K562 (cell line): ENCODE data around the gene AHI1. TPM values are rescaled to one million over a fixed set of nuclear protein-coding genes. Genes with fewer than 3 reads are reported as not detected.

Experiments
- ATAC-seq: fragments of 200-7000 bp; cut with Tn5 transposase; 3 replicates; pipeline ENCODE4 v1.9.1; 2020; ENCODE audit warnings: moderate library complexity
- BruUV-seq: library from RNA; stranded (reverse); fragments of 400-500 nt; replicated peaks from 2 replicates; lab custom pipeline; 2021; lab: Mats Ljungman, UMichigan
- CTCF ChIA-PET: fragments of 300-600 bp; formaldehyde crosslinking; extraction: SDS; loops from one replicate; lab custom pipeline; 2021; ENCODE audit warnings: low intra/inter-chr PET ratio; lab: Yijun Ruan, JAX
- POLR2A ChIA-PET: fragments of 300-600, 350-650 bp; sonication (Branson Sonifier 250); formaldehyde crosslinking; extraction: SDS; loops from one replicate; lab custom pipeline; 2021; ENCODE audit warnings: antibody characterized with exemption, inconsistent platforms; lab: Yijun Ruan, JAX
- DNase-seq, 4 experiments: peaks; one replicate each; pipeline versions ENCODE4 v3.0.0 to v3.0.0-alpha.2; 2011 to 2018; ENCODE audit warnings: low spot score in 3 of 4, mixed read lengths in 3 of 4; ENCODE audit errors: extremely low read depth in 1 of 4
- FAIRE-seq: peaks from 2 replicates; lab custom pipeline; 2011; peaks lifted over from hg19 to GRCh38; lab: Jason Lieb, UNC
- H2AFZ ChIP-seq: 2 replicates; pipeline ENCODE4 v1.6.0; 2011; ENCODE audit warnings: low read depth, low read length, control low read depth, inconsistent platforms
- H3K27ac ChIP-seq: fragments of 200-600 bp; 3 replicates; pipeline ENCODE4 v1.8.0; 2011; ENCODE audit warnings: low read depth, mild to moderate bottlenecking, control low read depth, inconsistent platforms, low read length, moderate library complexity, mixed read lengths; ENCODE audit errors: extremely low read depth
- H3K27me3 ChIP-seq, 2 experiments: fragments of 300-600 bp in 1 of 2; 2 replicates in 1 of 2; 3 replicates in 1 of 2; pipeline versions ENCODE4 v1.6.0 to v1.8.0; 2011; ENCODE audit warnings: inconsistent platforms in 2 of 2, low read length in 2 of 2, mild to moderate bottlenecking in 1 of 2, mixed read lengths in 1 of 2, moderate library complexity in 1 of 2; ENCODE audit not compliant: control insufficient read depth in 2 of 2, insufficient read depth in 2 of 2
- H3K36me3 ChIP-seq: fragments of 300-600 bp; 3 replicates; pipeline ENCODE4 v1.8.0; 2011; ENCODE audit warnings: mild to moderate bottlenecking, low read length, inconsistent platforms; ENCODE audit not compliant: control insufficient read depth, insufficient read depth
- H3K4me1 ChIP-seq, 2 experiments: fragments of 200-600 bp in 1 of 2; replicated peaks in 1 of 2; 2 replicates in 1 of 2; 3 replicates in 1 of 2; pipeline versions ENCODE4 v1.5.1 to v1.8.0; 2011; ENCODE audit warnings: inconsistent platforms in 2 of 2, low read length in 2 of 2, mild to moderate bottlenecking in 1 of 2, mixed read lengths in 1 of 2, moderate library complexity in 1 of 2; ENCODE audit not compliant: control insufficient read depth in 2 of 2, insufficient read depth in 2 of 2
- H3K4me2 ChIP-seq: 2 replicates; pipeline ENCODE4 v1.6.1; 2011; ENCODE audit warnings: low read length, control low read depth, inconsistent platforms, mixed read lengths; ENCODE audit not compliant: insufficient read depth
- H3K4me3 ChIP-seq: fragments of 200-600 bp; sonication (generic), shearing (Covaris generic); 2 replicates; pipeline ENCODE4 v1.5.1; 2016; ENCODE audit warnings: control low read depth, inconsistent platforms
- H3K79me2 ChIP-seq: fragments of 200-600 bp; 3 replicates; pipeline ENCODE4 v1.8.0; 2011; ENCODE audit warnings: low read length, inconsistent platforms; ENCODE audit not compliant: control insufficient read depth, insufficient read depth
- H3K9ac ChIP-seq, 2 experiments: 2 replicates each; pipeline versions ENCODE4 v1.6.0 to v1.6.1; 2011; ENCODE audit warnings: low read depth in 2 of 2, low read length in 2 of 2, control low read depth in 1 of 2, inconsistent platforms in 1 of 2, mild to moderate bottlenecking in 1 of 2, mixed read lengths in 1 of 2; ENCODE audit not compliant: insufficient read depth in 1 of 2
- H3K9me1 ChIP-seq: one replicate; pipeline ENCODE4 v1.6.0; 2011; ENCODE audit warnings: inconsistent platforms, mild to moderate bottlenecking, low read length, moderate library complexity; ENCODE audit not compliant: control insufficient read depth, insufficient read depth
- H3K9me3 ChIP-seq: replicated peaks from 2 replicates; pipeline ENCODE4 v1.5.1; 2011; ENCODE audit warnings: low read depth, low read length, inconsistent platforms; ENCODE audit not compliant: control insufficient read depth, insufficient read depth
- H4K20me1 ChIP-seq: replicated peaks from 2 replicates; pipeline ENCODE4 v1.6.1; 2011; ENCODE audit warnings: low read length, inconsistent platforms, mixed read lengths; ENCODE audit not compliant: control insufficient read depth, insufficient read depth
- CTBP1 ChIP-seq: fragments of 450-650 bp; IDR thresholded peaks from 2 replicates; pipeline ENCODE4 v1.6.1; 2016; ENCODE audit warnings: borderline replicate concordance
- EP300 ChIP-seq: IDR thresholded peaks from 2 replicates; pipeline ENCODE4 v1.6.1; 2012; ENCODE audit warnings: low read length, improper control_type of control experiment
- GATA2 ChIP-seq: sonication (generic); formaldehyde crosslinking; IDR thresholded peaks from 2 replicates; pipeline ENCODE4 v1.4.0; 2020; ENCODE audit warnings: mild to moderate bottlenecking, missing genetic modification reagents
- HDGF ChIP-seq: fragments of 450-650 bp; IDR thresholded peaks from 2 replicates; pipeline ENCODE4 v1.6.1; 2016
- PHF8 ChIP-seq: fragments of 200-600 bp; sonication (generic); IDR thresholded peaks from 2 replicates; pipeline ENCODE4 v1.6.1; 2012; ENCODE audit warnings: mixed run types, mild to moderate bottlenecking, inconsistent platforms, low read length, moderate library complexity, borderline replicate concordance
- PTRF ChIP-seq: fragments of 450-650 bp; IDR thresholded peaks from 2 replicates; pipeline ENCODE4 v1.6.1; 2016; ENCODE audit warnings: mild to moderate bottlenecking, missing genetic modification characterization, missing compliant biosample characterization
- PYGO2 ChIP-seq: fragments of 450-650 bp; IDR thresholded peaks from 2 replicates; pipeline ENCODE4 v1.6.1; 2016; ENCODE audit warnings: mild to moderate bottlenecking, missing genetic modification characterization, moderate library complexity, missing compliant biosample characterization
- RAD51 ChIP-seq: fragments of 450-650 bp; IDR thresholded peaks from 2 replicates; pipeline ENCODE4 v1.7.1; 2016; ENCODE audit warnings: low read depth, mild to moderate bottlenecking, borderline replicate concordance
- SRSF7 ChIP-seq: fragments of 200-400 bp; formaldehyde crosslinking; optimal IDR thresholded peaks from 2 replicates; pipeline ENCODE3; 2017; ENCODE audit warnings: mild to moderate bottlenecking, low read depth, low read length
- TBP ChIP-seq: optimal IDR thresholded peaks from 2 replicates; pipeline ENCODE3; 2011; ENCODE audit warnings: low read depth, low read length, improper control_type of control experiment
- ZC3H8 ChIP-seq: fragments of 450-650 bp; IDR thresholded peaks from 2 replicates; pipeline ENCODE4 v1.6.1; 2017
- ZKSCAN3 ChIP-seq: fragments of 250-450 bp; sonication (Bioruptor Pico); IDR thresholded peaks from 2 replicates; pipeline ENCODE4 v1.4.0; 2020
- ZNF707 ChIP-seq: fragments of 250-450 bp; sonication (Bioruptor Pico); conservative IDR thresholded peaks from 2 replicates; pipeline ENCODE4 v1.8.0; 2022; ENCODE audit warnings: inconsistent platforms, mild to moderate bottlenecking, moderate library complexity
- ZNF830 ChIP-seq: fragments of 250-450 bp; sonication (Bioruptor Pico); IDR thresholded peaks from 2 replicates; pipeline ENCODE4 v1.5.0; 2021; ENCODE audit warnings: mild to moderate bottlenecking
- WGBS: fragments of 100-300 bp; shearing (Covaris generic); methylation state at CpG from one replicate; pipeline ENCODE4 v1.1.6; 2016; ENCODE audit warnings: low coverage, mixed read lengths; ENCODE audit not compliant: insufficient coverage; ENCODE audit errors: missing lambda C conversion rate; 5-methylcytosine and 5-hydroxymethylcytosine counted together
- in situ Hi-C: fragments of 300-500 bp; cut with MboI; formaldehyde crosslinking; loops from 4 replicates; pipeline ENCODE4 v1.15.0; 2018; ENCODE audit warnings: inconsistent platforms, mixed read lengths
- intact Hi-C: fragments of 100-400 bp; cut with micrococcal nuclease; formaldehyde crosslinking; loops from 2 replicates; pipeline ENCODE4 v1.14.2; 2022
- polyA plus RNA-seq, 8 experiments: library from polyadenylated mRNA; depleted of rRNA in 4 of 8; stranded (reverse) in 5 of 8; unstranded in 3 of 8; fragments of >200 nt; fragmentation: Nextera tagmentation in 2 of 8; fragmentation: Illumina TruSeq in 1 of 8; extraction: Ambion mirVana in 2 of 8; extraction: Trizol in 1 of 8; gene quantifications; 2 replicates each; pipeline versions ENCODE4 v1.2.1 to v1.2.3, GENCODE V29; 2011 to 2014; ENCODE audit warnings: inconsistent platforms in 1 of 8, missing spikeins in 1 of 8
- total RNA-seq, 7 experiments: library from RNA; depleted of rRNA in 6 of 7; stranded (reverse); fragments of >200 nt in 6 of 7; fragmentation: Illumina TruSeq in 2 of 7; extraction: Trizol in 2 of 7; gene quantifications; 2 replicates each; pipeline versions ENCODE4 v1.2.1 to v1.2.3, GENCODE V29; 2011 to 2021; ENCODE audit warnings: low replicate concordance in 1 of 7
- TF ChIP-seq, protein P1 (sequence below): fragments of 200-800 bp; sonication (Bioruptor generic); IDR thresholded peaks from 2 replicates; pipeline ENCODE4 v1.6.1; 2017; ENCODE audit warnings: missing genetic modification characterization, missing compliant biosample characterization
- TF ChIP-seq, protein P2 (sequence below): fragments of 450-650 bp; IDR thresholded peaks from 2 replicates; pipeline ENCODE4 v1.6.1; 2016; ENCODE audit warnings: mild to moderate bottlenecking
- TF ChIP-seq, protein P3 (sequence below): fragments of 450-650 bp; conservative IDR thresholded peaks from 2 replicates; pipeline ENCODE4 v1.6.1; 2016; ENCODE audit warnings: missing genetic modification characterization, low read depth, mild to moderate bottlenecking, missing compliant biosample characterization, moderate library complexity

Gene AHI1
- total and polyA plus RNA-seq, 9 of the 15 experiments (the other 6 are each of a cell fraction or from before 2014, with no cell fraction given) = 24.7 to 54.9 (median 32.2) TPM

DNA sequence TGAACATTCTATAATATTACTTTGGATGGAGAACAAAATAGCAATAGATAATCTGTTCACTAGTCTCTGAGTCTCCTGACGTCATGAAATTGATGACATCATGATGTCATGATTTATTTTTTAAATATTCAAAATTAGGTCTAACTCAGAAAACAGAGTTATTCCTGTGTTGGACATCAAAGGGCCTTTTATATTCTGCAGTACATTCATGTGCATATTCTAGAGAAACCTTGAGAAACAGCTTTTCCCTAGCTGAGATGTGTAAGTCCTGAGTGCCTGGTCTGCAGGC is 263.1 kb downstream of the AHI1 start (continued):
- no peak for TF ChIP-seq ZKSCAN3 (CRISPR knock-in tag)
- TF ChIP-seq ZNF707 (CRISPR knock-in tag) = no peak
- no peak for TF ChIP-seq SRSF7
- TF ChIP-seq GATA2 (CRISPR knock-in tag) = no peak
- TF ChIP-seq, all 486 proteins: peak for 4

DNA sequence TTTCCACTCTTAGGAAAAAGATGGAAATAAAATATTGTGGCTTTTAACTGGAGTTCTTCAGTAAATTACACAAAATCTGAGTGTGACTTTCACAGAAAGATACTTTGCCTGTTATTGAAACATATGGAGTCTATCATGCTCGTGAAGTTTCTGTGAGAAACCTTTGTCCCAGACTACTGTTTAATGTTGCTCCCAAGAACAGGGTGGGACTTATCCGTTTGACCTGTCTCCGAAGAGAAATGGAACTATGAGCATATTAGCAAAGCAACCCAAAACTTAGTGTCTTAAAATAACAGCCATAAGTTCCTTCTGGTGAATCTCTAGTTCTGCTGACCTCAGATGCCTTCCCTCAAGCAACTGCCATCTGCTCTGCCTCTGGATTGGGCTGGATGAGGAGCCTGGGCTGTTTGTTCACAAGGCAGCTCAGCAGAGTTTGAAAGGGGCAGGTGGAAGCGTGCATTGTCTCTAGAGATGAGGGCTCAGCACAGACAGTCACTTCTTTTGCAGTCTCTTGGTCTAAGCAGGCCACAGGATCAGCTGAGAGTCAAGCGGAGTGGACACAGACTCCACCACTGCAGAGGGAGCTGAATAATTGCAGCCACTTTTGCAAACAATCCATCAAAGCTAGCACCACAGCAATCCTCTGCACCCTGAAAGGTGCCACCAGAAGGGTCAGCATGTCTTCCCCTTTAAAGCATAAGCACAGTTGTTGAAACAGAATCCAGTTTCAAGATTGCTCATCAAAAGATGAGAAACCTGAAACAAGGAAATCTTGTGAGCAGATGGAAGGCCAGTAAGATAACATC is 263.7 kb downstream of the AHI1 start:
- BruUV-seq = no TSS peak
- Histone ChIP-seq H3K4me1 (peaks cover 17 to 41% of the 10 kb centered on the region in 2 experiments), H3K4me2 (no peak overlapping the region), H3K27ac (peak overlapping the region; percentile 31; the same call in 1 of the 3 replicates), H4K20me1 (no peaks in the 10 kb centered on the region), H3K9me1 (no peaks in the 10 kb centered on the region), H3K9ac (peak overlapping the region in 1 of 2 experiments; percentile 80; a peak in 1 of 4 replicates), H3K9me3 (no peaks in the 10 kb centered on the region), H3K36me3 (no peaks in the 10 kb centered on the region), H3K4me3 (no peak overlapping the region), H3K27me3 (no peaks in the 10 kb centered on the region), H2AFZ (peak overlapping the region; percentile 86), H3K79me2 (no peaks in the 10 kb centered on the region)
- 42% methylated on average over 5 of the region's 5 CpGs for WGBS
- CTCF ChIA-PET = no interaction called here
- intact Hi-C loops = loop anchor here (5.0 kb wide), 1 partner anchor 88 kb away; no protein-coding TSS in a partner anchor
- in situ Hi-C loops = no loop called here
- FAIRE-seq (no peak), DNase-seq (no peak), ATAC-seq (peak; percentile 18; the same call in 2 of the 3 replicates)
- POLR2A ChIA-PET = no interaction called here
- TF ChIP-seq HDGF (no peak), ZC3H8 (no peak), PTRF (tag) (peak; percentile 84), RAD51 (no peak), PHF8 (no peak), EP300 (no peak), PYGO2 (0 out of 2 replicates have a peak, but pooled peaks have one; percentile 39), TBP (peak; percentile 26), ZNF830 (CRISPR knock-in tag) (no peak), GATA2 (CRISPR knock-in tag) (no peak), CTBP1 (0 out of 2 replicates have a peak, but pooled peaks have one; percentile 22)
- TF ChIP-seq, protein P1, sequence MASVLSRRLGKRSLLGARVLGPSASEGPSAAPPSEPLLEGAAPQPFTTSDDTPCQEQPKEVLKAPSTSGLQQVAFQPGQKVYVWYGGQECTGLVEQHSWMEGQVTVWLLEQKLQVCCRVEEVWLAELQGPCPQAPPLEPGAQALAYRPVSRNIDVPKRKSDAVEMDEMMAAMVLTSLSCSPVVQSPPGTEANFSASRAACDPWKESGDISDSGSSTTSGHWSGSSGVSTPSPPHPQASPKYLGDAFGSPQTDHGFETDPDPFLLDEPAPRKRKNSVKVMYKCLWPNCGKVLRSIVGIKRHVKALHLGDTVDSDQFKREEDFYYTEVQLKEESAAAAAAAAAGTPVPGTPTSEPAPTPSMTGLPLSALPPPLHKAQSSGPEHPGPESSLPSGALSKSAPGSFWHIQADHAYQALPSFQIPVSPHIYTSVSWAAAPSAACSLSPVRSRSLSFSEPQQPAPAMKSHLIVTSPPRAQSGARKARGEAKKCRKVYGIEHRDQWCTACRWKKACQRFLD (CRISPR knock-in tag) = peak; percentile 57; the same call in 1 of the 2 replicates
- TF ChIP-seq, protein P2, sequence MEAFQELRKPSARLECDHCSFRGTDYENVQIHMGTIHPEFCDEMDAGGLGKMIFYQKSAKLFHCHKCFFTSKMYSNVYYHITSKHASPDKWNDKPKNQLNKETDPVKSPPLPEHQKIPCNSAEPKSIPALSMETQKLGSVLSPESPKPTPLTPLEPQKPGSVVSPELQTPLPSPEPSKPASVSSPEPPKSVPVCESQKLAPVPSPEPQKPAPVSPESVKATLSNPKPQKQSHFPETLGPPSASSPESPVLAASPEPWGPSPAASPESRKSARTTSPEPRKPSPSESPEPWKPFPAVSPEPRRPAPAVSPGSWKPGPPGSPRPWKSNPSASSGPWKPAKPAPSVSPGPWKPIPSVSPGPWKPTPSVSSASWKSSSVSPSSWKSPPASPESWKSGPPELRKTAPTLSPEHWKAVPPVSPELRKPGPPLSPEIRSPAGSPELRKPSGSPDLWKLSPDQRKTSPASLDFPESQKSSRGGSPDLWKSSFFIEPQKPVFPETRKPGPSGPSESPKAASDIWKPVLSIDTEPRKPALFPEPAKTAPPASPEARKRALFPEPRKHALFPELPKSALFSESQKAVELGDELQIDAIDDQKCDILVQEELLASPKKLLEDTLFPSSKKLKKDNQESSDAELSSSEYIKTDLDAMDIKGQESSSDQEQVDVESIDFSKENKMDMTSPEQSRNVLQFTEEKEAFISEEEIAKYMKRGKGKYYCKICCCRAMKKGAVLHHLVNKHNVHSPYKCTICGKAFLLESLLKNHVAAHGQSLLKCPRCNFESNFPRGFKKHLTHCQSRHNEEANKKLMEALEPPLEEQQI = no peak
- TF ChIP-seq, protein P3, sequence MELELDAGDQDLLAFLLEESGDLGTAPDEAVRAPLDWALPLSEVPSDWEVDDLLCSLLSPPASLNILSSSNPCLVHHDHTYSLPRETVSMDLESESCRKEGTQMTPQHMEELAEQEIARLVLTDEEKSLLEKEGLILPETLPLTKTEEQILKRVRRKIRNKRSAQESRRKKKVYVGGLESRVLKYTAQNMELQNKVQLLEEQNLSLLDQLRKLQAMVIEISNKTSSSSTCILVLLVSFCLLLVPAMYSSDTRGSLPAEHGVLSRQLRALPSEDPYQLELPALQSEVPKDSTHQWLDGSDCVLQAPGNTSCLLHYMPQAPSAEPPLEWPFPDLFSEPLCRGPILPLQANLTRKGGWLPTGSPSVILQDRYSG (tag) = peak; percentile 78
